ENCODE data around the gene GPR153. TPM values are rescaled to one million over a fixed set of nuclear protein-coding genes. Genes with fewer than 3 reads are reported as not detected.
A peak's percentile ranks its signal among the peaks of the same experiment; 100 is the strongest.

Gene GPR153
- total RNA-seq (2016; rRNA removed; fragmentation: Illumina TruSeq; extraction: Trizol) (0.27 and 0.31 TPM in 2 replicates), polyA plus RNA-seq (2011; rRNA removed) (0.22 and 0.44 TPM in 2 replicates), polyA minus RNA-seq (2011; rRNA and poly(A)+ RNA removed; ENCODE audit: low replicate concordance) (0.98 and 5.5 TPM in 2 replicates), Bru-seq, nascent RNA (percentile 31 among the genes with signal in this experiment), BruChase-seq, experiment 1, labeled RNA remaining after a 6-hour chase (percentile 38 among the genes with signal in this experiment), BruChase-seq, experiment 2, labeled RNA remaining after a 2-hour chase (percentile 32 among the genes with signal in this experiment)
- 0.09 and 0.10 TPM in 2 replicates for total RNA-seq (2016; cell fraction: cytosol; rRNA removed; fragmentation: Illumina TruSeq; extraction: Trizol; ENCODE audit: low read depth)
- 0.12 and 0.28 TPM in 2 replicates for total RNA-seq (2016; cell fraction: insoluble cytoplasmic fraction; rRNA removed; fragmentation: Illumina TruSeq; extraction: Trizol)
- 0.34 TPM in 2 replicates for total RNA-seq (2016; cell fraction: membrane; rRNA removed; fragmentation: Illumina TruSeq; extraction: Trizol)
- total RNA-seq (2016; cell fraction: nucleus; rRNA removed; fragmentation: Illumina TruSeq; extraction: Trizol), result 0.31 TPM in 2 replicates
- 0.19 and 0.31 TPM in 2 replicates for polyA plus RNA-seq (2011; cell fraction: cytosol; rRNA removed)
- polyA plus RNA-seq (2011; cell fraction: nucleus; rRNA removed), result 0.50 and 0.85 TPM in 2 replicates
- 0.15 and 0.28 TPM in 2 replicates for polyA plus RNA-seq (2012)
- 0.09 and 0.19 TPM in 2 replicates for polyA plus RNA-seq (2016; cell fraction: cytosol; fragmentation: Illumina TruSeq; extraction: Trizol; ENCODE audit: low read depth)
- 0.29 and 0.35 TPM in 2 replicates for polyA plus RNA-seq (2016; cell fraction: insoluble cytoplasmic fraction; fragmentation: Illumina TruSeq; extraction: Trizol; ENCODE audit: low read depth)
- 0.34 and 0.41 TPM in 2 replicates for polyA plus RNA-seq (2016; cell fraction: membrane; fragmentation: Illumina TruSeq; extraction: Trizol; ENCODE audit: low read depth)
- polyA plus RNA-seq (2016; cell fraction: nucleus; fragmentation: Illumina TruSeq; extraction: Trizol; ENCODE audit: insufficient read depth, low read depth), result 0.17 and 0.36 TPM in 2 replicates
- polyA minus RNA-seq (2011; cell fraction: cytosol; rRNA and poly(A)+ RNA removed), result 0.30 and 0.44 TPM in 2 replicates
- polyA minus RNA-seq (2011; cell fraction: nucleus; rRNA and poly(A)+ RNA removed), result 0.25 and 0.26 TPM in 2 replicates
- long read RNA-seq, experiment 1, result 0 reads
- long read RNA-seq, experiment 2, full-length matches to known transcripts, result 1 of 10 reads
- long read RNA-seq, experiment 2, partial matches to known transcripts, result 0 of 10 reads
- long read RNA-seq, experiment 2, other reads (novel, unspliced or antisense), result 9 of 10 reads

- Histone ChIP-seq H3K27me3 (ENCODE audit: control insufficient read depth in 1 of 2, insufficient read depth in 2 of 2, low read length in 2 of 2) (peaks cover 0 to 7% of the 10 kb centered on the region in 2 experiments; a peak in 4 of 5 replicates), H3K27ac (ENCODE audit: extremely low read length, insufficient read depth, low read length) (no peak within 1 kb of the TSS), H3K79me2 (ENCODE audit: insufficient read depth, low read length) (no peaks in the 10 kb centered on the region), H3K4me2 (ENCODE audit: low read depth, low read length) (peak within 1 kb of the TSS; percentile 63), H3K36me3 (replicated peaks in 1 of 2; ENCODE audit: control insufficient read depth in 1 of 2, insufficient read depth in 2 of 2, low read length in 2 of 2) (no peaks in the 10 kb centered on the region), H3K9me3 (ENCODE audit: low read length) (no peaks in the 10 kb centered on the region), H2AFZ (ENCODE audit: low read length) (no peak within 1 kb of the TSS), H4K20me1 (ENCODE audit: insufficient read depth, low read length) (no peaks in the 10 kb centered on the region), H3K4me1 (ENCODE audit: insufficient read depth, low read length) (peaks cover 35% of the 10 kb centered on the region), H3K4me3 (replicated peaks in 1 of 3; ENCODE audit: insufficient read depth in 1 of 3, low read depth in 2 of 3, low read length in 3 of 3) (peak within 1 kb of the TSS; percentile 40 to 68 (median 54); a peak in 4 of 6 replicates), H3K9ac (ENCODE audit: insufficient read depth, low read depth, low read length) (no peak within 1 kb of the TSS)
- ChIA-PET CTCF (ENCODE audit: low intra/inter-chr PET ratio, low total read pairs) (no interaction called here), POLR2A (no interaction called here)
- ATAC-seq, result peak; percentile 43
- DNase-seq (ENCODE audit: low spot score), result no peak
- no peak for FAIRE-seq
- WGBS (ENCODE audit: low lambda C conversion rate), result 2% methylated on average over 26 of the region's 78 CpGs
- in situ Hi-C loops (cut with HindIII; ENCODE audit: extremely low pct_ligation_motif_present, low pct_unique_long_range_greater_than_20kb) (no loop called here), intact Hi-C loops (cut with micrococcal nuclease; ENCODE audit: unreplicated experiment) (no loop called here)
- BruUV-seq (replicated peaks), result no TSS peak
- 0 out of 2 replicates have a peak, but pooled peaks have one; percentile 0 for TF ChIP-seq PATZ1 (CRISPR knock-in tag; IDR thresholded peaks at IDR 0.05)
- TF ChIP-seq UBTF (CRISPR knock-in tag; IDR thresholded peaks at IDR 0.05), result peak; percentile 47; the same call in 1 of the 2 replicates
- TF ChIP-seq POGZ (CRISPR knock-in tag; IDR thresholded peaks at IDR 0.05), result no peak
- TF ChIP-seq ZBTB2 (CRISPR knock-in tag; IDR thresholded peaks at IDR 0.05; ENCODE audit: low read depth), result peak; percentile 59; the same call in 1 of the 2 replicates
- peak; percentile 35 for TF ChIP-seq HNRNPK (IDR thresholded peaks at IDR 0.05; ENCODE audit: low read depth, low read length, poor library complexity, severe bottlenecking)
- TF ChIP-seq STAG1 (CRISPR knock-in tag; IDR thresholded peaks at IDR 0.05), result no peak
- TF ChIP-seq ATF6 (CRISPR knock-in tag; conservative IDR thresholded peaks at IDR 0.05), result no peak
Measured at GRCh38 chr1:6260961-6261614, at the start of gene GPR153. Gene GPR153 (minus strand): TSS chr1:6261098. CDS start chr1:6254905, 6,193 bp downstream.

Data from HepG2 (cell line).